ENCODE results near the gene CLTA. TPM values are rescaled to one million over a fixed set of nuclear protein-coding genes. Genes with fewer than 3 reads are reported as not detected.

The CLTA gene
- total and polyA plus RNA-seq, 10 of the 15 experiments (the other 5 are each of a cell fraction or from before 2014, with no cell fraction given), result 49.0 to 241 (median 168) TPM

GRCh38 chr9:36222449-36222848 lies 31.7 kb downstream of the CLTA start (continued):
- TF ChIP-seq E4F1 (IDR thresholded peaks at IDR 0.05; ENCODE audit: borderline replicate concordance, partially characterized antibody) (no peak), RELA (IDR thresholded peaks at IDR 0.05; ENCODE audit: borderline replicate concordance, partially characterized antibody) (no peak)

- ChIA-PET SMC1A (ENCODE audit: uncharacterized antibody, unreplicated experiment) (interaction anchor here (0.6 to 1.5 kb wide), 3 partner anchors 11 to 80 kb away, joined by 3 to 5 read pairs (median 3); no protein-coding TSS in a partner anchor), CTCF (no interaction called here), POLR2A (no interaction called here), RAD21 (ENCODE audit: unreplicated experiment) (no interaction called here)
- Histone ChIP-seq H2AFZ (ENCODE audit: control insufficient read depth, low read depth, low read length) (no peak overlapping the region), H3K79me2 (ENCODE audit: control insufficient read depth, insufficient read depth, low read length) (no peaks in the 10 kb centered on the region), H3K4me3 (no peak overlapping the region), H3K27me3 (replicated peaks in 1 of 2; ENCODE audit: control insufficient read depth in 2 of 2, insufficient read depth in 2 of 2, low read length in 1 of 2) (no peaks in the 10 kb centered on the region), H3K9ac (ENCODE audit: control insufficient read depth, insufficient read depth, low read length) (no peak overlapping the region), H3K9me3 (replicated peaks; ENCODE audit: control insufficient read depth, insufficient read depth, low read length) (no peaks in the 10 kb centered on the region), H3K4me1 (ENCODE audit: control insufficient read depth, insufficient read depth, low read length) (no peaks in the 10 kb centered on the region), H4K20me1 (ENCODE audit: control insufficient read depth, insufficient read depth) (no peaks in the 10 kb centered on the region), H3K27ac (ENCODE audit: control insufficient read depth, insufficient read depth) (no peak overlapping the region), H3K4me2 (ENCODE audit: control insufficient read depth, insufficient read depth) (no peak overlapping the region), H3K36me3 (ENCODE audit: control insufficient read depth in 2 of 2, insufficient read depth in 2 of 2, low read length in 1 of 2) (peaks cover 0 to 14% of the 10 kb centered on the region in 2 experiments; a peak in 3 of 4 replicates)
- 98% methylated on average over 3 of the region's 3 CpGs for WGBS (ENCODE audit: insufficient coverage, insufficient replicate concordance, low lambda C conversion rate, missing lambda C conversion rate)
- no peak for TF ChIP-seq ZNF687 (IDR thresholded peaks at IDR 0.05)
- no peak for TF ChIP-seq FOXM1 (IDR thresholded peaks at IDR 0.05; ENCODE audit: low read depth, low read length)
- TF ChIP-seq, protein P1, sequence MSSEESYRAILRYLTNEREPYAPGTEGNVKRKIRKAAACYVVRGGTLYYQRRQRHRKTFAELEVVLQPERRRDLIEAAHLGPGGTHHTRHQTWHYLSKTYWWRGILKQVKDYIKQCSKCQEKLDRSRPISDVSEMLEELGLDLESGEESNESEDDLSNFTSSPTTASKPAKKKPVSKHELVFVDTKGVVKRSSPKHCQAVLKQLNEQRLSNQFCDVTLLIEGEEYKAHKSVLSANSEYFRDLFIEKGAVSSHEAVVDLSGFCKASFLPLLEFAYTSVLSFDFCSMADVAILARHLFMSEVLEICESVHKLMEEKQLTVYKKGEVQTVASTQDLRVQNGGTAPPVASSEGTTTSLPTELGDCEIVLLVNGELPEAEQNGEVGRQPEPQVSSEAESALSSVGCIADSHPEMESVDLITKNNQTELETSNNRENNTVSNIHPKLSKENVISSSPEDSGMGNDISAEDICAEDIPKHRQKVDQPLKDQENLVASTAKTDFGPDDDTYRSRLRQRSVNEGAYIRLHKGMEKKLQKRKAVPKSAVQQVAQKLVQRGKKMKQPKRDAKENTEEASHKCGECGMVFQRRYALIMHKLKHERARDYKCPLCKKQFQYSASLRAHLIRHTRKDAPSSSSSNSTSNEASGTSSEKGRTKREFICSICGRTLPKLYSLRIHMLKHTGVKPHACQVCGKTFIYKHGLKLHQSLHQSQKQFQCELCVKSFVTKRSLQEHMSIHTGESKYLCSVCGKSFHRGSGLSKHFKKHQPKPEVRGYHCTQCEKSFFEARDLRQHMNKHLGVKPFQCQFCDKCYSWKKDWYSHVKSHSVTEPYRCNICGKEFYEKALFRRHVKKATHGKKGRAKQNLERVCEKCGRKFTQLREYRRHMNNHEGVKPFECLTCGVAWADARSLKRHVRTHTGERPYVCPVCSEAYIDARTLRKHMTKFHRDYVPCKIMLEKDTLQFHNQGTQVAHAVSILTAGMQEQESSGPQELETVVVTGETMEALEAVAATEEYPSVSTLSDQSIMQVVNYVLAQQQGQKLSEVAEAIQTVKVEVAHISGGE (CRISPR knock-in tag; IDR thresholded peaks at IDR 0.05), result no peak
- no peak for TF ChIP-seq PAX8 (IDR thresholded peaks at IDR 0.05)
- no peak for TF ChIP-seq LARP7 (IDR thresholded peaks at IDR 0.05)
- no peak for TF ChIP-seq EED (IDR thresholded peaks at IDR 0.05; ENCODE audit: low read depth)
- no peak for TF ChIP-seq PML (IDR thresholded peaks at IDR 0.05; ENCODE audit: low read length)
- ATAC-seq, result no peak
- in situ Hi-C loops (cut with MboI) (no loop called here), intact Hi-C loops (cut with micrococcal nuclease; ENCODE audit: unreplicated experiment) (no loop called here)
- BruUV-seq (replicated peaks), result no TSS peak
- no peak for FAIRE-seq
- no peak for DNase-seq (ENCODE audit: low read depth, low spot score)
Measured at GRCh38 chr9:36237230-36237629, 46.5 kb downstream of the CLTA start.
